Stimulated activated CD4-positive, alpha-beta T cell treated with anti-CD3 and anti-CD28 coated beads, Interleukin-2, amount 100 ng/mL, for 4 hours (primary cell): ENCODE data around the gene DIDO1.

ENCODE experiments used
- DNase-seq: peaks from one replicate; pipeline ENCODE4 v3.0.0-alpha.2; 2020; ENCODE audit warnings: low read depth

The DIDO1 gene

DNA sequence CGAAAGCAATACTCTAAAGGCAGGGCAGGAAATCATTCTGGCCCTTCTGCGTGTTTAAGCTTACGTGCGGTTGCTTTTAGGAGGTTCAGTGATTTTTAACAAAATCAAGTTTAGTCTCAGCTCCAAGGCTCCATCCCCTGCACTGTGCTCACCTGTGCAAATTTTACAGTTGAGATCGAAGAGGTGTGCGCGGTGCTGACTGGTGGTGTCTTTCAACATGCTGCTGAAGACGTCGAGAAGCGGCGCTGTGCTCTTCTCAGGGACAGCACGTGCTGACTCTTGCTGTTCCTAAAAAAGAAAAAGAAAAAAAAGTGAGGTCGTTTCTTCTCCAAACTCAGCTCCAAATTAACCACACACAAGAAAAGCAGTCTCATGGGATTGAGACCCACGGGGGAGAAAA, 32.0 kb downstream of the DIDO1 start:
- DNase-seq = no peak

DNA sequence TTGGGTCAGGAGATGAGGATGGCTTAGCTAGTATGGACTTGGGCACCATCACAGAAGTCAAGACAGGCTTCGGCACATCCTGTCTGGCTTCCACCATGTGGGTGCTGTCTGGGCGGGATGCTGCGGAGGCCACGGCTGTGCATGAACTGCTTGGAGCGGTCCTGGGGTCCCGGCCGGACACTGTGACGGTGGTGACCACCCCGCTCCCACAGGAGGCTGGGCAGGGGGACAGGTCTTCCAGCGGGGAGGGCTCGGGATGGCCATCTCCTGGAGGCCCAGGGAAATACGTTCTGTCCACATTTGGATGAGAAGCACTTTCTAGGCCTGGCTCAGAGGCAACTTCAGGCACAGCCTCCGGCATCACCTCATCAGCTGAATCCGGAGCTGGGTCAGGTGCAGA, 32.6 kb downstream of the DIDO1 start:
- no peak for DNase-seq

DNA sequence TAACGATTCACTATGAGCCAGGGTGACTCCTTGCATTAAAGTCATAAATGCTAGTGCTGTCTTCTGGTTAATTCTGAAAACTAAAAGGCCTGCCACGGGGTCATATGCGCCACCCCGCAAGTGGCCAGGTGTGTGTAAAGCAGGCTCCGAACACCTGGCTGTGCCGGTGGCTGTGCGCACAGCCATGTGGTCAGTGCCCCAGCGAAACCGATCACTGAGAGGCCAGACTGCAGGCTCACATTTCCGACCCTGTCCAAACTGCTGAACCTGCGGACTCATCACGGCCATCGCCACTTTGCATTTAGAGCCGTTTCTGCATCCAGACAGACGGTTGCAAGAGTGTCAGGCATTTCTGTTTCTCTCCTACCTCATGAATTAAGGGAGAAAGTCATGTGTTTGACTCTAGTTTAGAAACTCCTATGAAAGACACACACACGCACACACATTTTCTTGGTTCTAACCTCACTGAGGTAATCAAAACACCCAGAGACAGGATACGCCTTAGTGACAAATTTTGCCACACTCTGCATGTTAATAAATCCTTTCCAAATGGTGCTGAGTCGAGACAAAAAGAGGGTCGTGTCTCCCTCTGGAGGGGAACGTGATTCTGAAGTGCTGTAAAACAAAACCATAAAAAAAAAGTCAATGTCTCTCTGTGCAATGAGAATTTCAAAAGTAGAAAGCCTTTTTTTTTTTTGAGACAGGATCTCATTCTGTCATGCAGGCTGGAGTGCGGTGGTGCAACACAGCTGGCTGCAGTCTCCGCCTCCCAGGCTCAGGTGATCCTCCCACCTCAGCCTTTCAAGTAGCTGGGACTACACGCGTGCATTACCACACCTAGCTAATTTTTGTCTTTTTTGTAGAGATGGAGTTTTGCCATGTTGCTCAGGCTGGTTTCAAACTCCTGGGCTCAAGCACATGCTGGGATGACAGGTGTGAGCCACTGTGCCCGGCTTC, 33.7 kb downstream of the DIDO1 start:
- DNase-seq = no peak

GRCh38 chr20:62891111-62891510, 35.2 kb downstream of the DIDO1 start:
- DNase-seq = no peak

DNA sequence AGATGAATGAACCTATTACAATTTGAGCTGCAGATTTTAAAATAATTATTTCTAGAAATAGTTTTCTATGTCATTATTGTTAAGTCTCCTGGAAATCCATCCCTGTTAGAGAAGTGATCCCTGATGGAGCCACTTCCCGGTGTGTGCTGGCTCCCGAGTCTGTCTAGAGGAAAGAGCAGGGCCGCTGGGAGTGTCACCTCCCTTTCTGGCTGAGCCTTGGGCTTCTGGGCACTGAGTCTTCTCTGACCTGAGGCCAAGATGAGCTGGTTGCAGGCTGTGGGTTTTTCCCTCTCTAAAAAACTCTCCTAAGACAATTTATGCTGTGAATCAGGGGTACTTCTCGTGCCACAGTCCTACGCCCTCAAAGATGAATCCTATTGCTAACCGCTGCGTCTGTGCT, 35.9 kb downstream of the DIDO1 start:
- DNase-seq = no peak

- no peak for DNase-seq
These were observed 36.4 kb downstream of the DIDO1 start for GRCh38 chr20:62889871-62890270.

DNA sequence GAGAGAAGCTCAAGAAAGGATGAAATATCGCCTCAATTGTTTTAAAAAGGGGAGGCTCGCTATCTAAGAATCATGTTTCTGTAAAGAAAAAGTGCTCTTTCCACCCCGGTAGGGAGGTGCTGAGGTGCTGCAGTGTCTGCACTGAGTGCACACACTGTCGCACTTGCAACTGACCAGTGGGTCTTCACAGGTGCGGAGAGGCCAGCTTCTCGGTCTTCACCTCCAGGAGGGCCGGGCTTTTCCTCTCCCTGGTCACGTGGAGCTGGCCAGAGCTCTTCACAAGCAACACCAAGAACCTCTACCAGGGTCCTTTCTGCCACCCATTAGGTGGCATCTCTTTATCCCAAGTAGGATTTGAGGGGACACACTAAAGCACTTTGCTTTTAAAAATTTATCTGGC, 36.9 kb downstream of the DIDO1 start:
- no peak for DNase-seq

DNA sequence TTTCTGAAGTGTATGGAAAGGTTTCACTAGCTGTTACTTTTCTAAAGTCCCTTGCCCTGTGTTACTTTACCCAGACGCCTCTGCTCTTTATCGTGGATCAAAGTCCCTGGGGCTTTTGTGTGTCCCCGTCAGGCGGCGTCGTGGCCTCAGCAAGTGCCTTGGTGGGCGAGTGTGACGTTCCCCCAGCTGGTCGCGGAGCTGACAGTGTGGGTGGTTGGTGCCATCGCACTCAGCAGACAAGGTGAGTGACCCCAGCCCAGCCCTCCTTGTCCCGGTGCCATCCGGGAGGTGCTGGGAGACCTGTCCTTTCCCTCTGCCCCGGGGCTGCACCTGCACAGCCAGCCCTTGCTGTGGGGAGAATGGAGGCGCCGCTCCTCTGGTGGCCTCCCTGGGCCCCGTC, 37.4 kb downstream of the DIDO1 start:
- DNase-seq = no peak

- no peak for DNase-seq
These were observed 37.9 kb downstream of the DIDO1 start for GRCh38 chr20:62888406-62888805.

GRCh38 chr20:62887860-62888239, 38.5 kb downstream of the DIDO1 start:
- no peak for DNase-seq

GRCh38 chr20:62887152-62887859, 39.0 kb downstream of the DIDO1 start:
- DNase-seq = no peak

GRCh38 chr20:62886709-62887058, 39.6 kb downstream of the DIDO1 start:
- DNase-seq = no peak

- DNase-seq = no peak
These were observed 40.2 kb downstream of the DIDO1 start for GRCh38 chr20:62885896-62886708.

- DNase-seq = no peak
These were observed 41.0 kb downstream of the DIDO1 start for GRCh38 chr20:62885046-62885895.

- DNase-seq = no peak
These were observed 41.7 kb downstream of the DIDO1 start for GRCh38 chr20:62884556-62884955.

- no peak for DNase-seq
These were observed 43.9 kb downstream of the DIDO1 start for GRCh38 chr20:62882426-62882825.

- no peak for DNase-seq
These were observed 44.5 kb downstream of the DIDO1 start for GRCh38 chr20:62881662-62882395.

DNA sequence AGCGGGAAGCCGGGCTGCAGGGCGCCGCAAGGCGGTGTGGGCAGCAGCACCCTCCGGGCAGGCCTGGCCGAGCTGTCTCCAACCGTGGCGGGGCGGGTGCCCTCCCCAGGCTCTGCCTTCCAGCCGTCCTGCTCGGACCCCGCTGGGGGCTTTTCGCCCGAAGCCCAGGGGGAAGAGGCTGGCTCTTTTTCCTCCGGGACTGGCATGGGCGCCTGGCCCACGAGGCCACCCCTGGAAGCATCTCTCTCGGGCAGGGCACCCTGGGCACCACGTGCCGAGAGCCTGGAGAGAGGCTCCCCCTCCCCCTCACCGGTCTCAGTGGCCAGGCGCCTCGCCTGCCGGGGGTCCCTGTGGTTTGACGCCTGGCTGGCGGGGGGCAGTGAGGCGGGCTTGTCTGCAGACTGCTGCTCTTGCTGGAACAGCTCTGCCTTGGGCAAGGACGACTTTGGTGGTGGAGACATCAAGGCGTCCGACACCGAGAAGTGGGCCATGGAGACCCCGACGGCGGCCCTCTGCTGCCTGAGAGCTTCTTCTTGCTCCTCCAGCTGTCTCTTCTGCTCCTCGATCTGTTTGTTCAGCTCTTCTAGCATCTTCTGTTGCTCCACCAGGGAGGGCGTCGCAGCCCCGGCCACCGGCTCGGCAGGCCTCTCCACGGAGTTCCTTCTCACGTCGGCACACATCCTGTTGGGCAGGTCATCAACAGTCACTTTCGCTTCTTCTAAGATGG, 45.2 kb downstream of the DIDO1 start:
- DNase-seq = no peak

- no peak for DNase-seq
These were observed 46.0 kb downstream of the DIDO1 start for GRCh38 chr20:62880147-62880934.
